H9 (cell line): ENCODE data around the gene HELT. TPM values are rescaled to one million over a fixed set of nuclear protein-coding genes. Genes with fewer than 3 reads are reported as not detected.

Experiments
- DNase-seq: peaks from one replicate; pipeline ENCODE4 v3.0.0-alpha.2; 2017
- H2AFZ ChIP-seq: one replicate; pipeline ENCODE4 v1.6.1; 2013; ENCODE audit warnings: mild to moderate bottlenecking, low read length, control low read depth, moderate library complexity
- H2AK5ac ChIP-seq: 2 replicates; pipeline ENCODE4 v1.6.1; 2013; ENCODE audit warnings: low read length, control low read depth, mixed read lengths; ENCODE audit not compliant: insufficient read length
- H2BK120ac ChIP-seq: one replicate; pipeline ENCODE4 v1.6.1; 2013; ENCODE audit warnings: low read depth, mild to moderate bottlenecking, low read length, control low read depth, inconsistent platforms; ENCODE audit not compliant: poor library complexity, severe bottlenecking
- H2BK12ac ChIP-seq: 2 replicates; pipeline ENCODE4 v1.6.1; 2013; ENCODE audit warnings: low read length, control low read depth, mixed read lengths, low read depth; ENCODE audit not compliant: insufficient read length
- H2BK15ac ChIP-seq: 2 replicates; pipeline ENCODE4 v1.6.1; 2013; ENCODE audit warnings: low read depth, low read length, control low read depth
- H2BK20ac ChIP-seq: one replicate; pipeline ENCODE4 v1.6.1; 2013; ENCODE audit warnings: low read depth, mild to moderate bottlenecking, low read length, control low read depth, inconsistent platforms; ENCODE audit not compliant: poor library complexity, severe bottlenecking
- H2BK5ac ChIP-seq: 2 replicates; pipeline ENCODE4 v1.6.1; 2013; ENCODE audit warnings: low read length, control low read depth, mixed read lengths; ENCODE audit not compliant: insufficient read length
- H3K14ac ChIP-seq: 2 replicates; pipeline ENCODE4 v1.6.1; 2013; ENCODE audit warnings: low read length, control low read depth; ENCODE audit not compliant: insufficient read depth
- H3K18ac ChIP-seq: 2 replicates; pipeline ENCODE4 v1.6.1; 2013; ENCODE audit warnings: low read depth, mild to moderate bottlenecking, mixed read lengths, low read length, control low read depth; ENCODE audit not compliant: insufficient read length
- H3K23ac ChIP-seq: 2 replicates; pipeline ENCODE4 v1.6.1; 2013; ENCODE audit warnings: low read length, control low read depth, mixed read lengths, low read depth; ENCODE audit not compliant: insufficient read length
- H3K23me2 ChIP-seq: 2 replicates; pipeline ENCODE4 v1.6.1; 2013; ENCODE audit warnings: low read depth, mild to moderate bottlenecking, mixed read lengths, low read length, control low read depth; ENCODE audit not compliant: insufficient read length, poor library complexity, severe bottlenecking
- H3K27ac ChIP-seq: 2 replicates; pipeline ENCODE4 v1.5.1; 2013; ENCODE audit warnings: low read length, control low read depth, mixed read lengths, low read depth; ENCODE audit not compliant: insufficient read length
- H3K27me3 ChIP-seq: 2 replicates; pipeline ENCODE4 v1.6.1; 2013; ENCODE audit warnings: low read length, control low read depth, inconsistent platforms; ENCODE audit not compliant: insufficient read depth
- H3K4ac ChIP-seq: 2 replicates; pipeline ENCODE4 v1.6.1; 2013; ENCODE audit warnings: low read depth, mild to moderate bottlenecking, control low read depth, inconsistent platforms, low read length, moderate library complexity
- H3K4me1 ChIP-seq: 2 replicates; pipeline ENCODE4 v1.6.1; 2013; ENCODE audit warnings: low read length, control low read depth, inconsistent platforms; ENCODE audit not compliant: insufficient read depth
- H3K4me2 ChIP-seq: 2 replicates; pipeline ENCODE4 v1.6.1; 2013; ENCODE audit warnings: low read length, control low read depth, mixed read lengths; ENCODE audit not compliant: insufficient read length, insufficient read depth
- H3K56ac ChIP-seq: 2 replicates; pipeline ENCODE4 v1.6.1; 2013; ENCODE audit warnings: low read depth, mild to moderate bottlenecking, mixed read lengths, low read length, control low read depth; ENCODE audit not compliant: insufficient read length
- H3K79me1 ChIP-seq: 2 replicates; pipeline ENCODE4 v1.6.1; 2013; ENCODE audit warnings: low read depth, mild to moderate bottlenecking, moderate library complexity, low read length, control low read depth, inconsistent platforms; ENCODE audit not compliant: insufficient read depth, poor library complexity, severe bottlenecking
- H3K79me2 ChIP-seq: 2 replicates; pipeline ENCODE4 v1.6.1; 2013; ENCODE audit warnings: low read length, control low read depth, inconsistent platforms; ENCODE audit not compliant: insufficient read depth
- H3K9ac ChIP-seq: 2 replicates; pipeline ENCODE4 v1.6.1; 2013; ENCODE audit warnings: low read length, control low read depth, mixed read lengths; ENCODE audit not compliant: insufficient read length; ENCODE audit errors: extremely low read depth
- H3K9me3 ChIP-seq: one replicate; pipeline ENCODE4 v1.6.1; 2013; ENCODE audit warnings: low read depth, low read length, inconsistent platforms; ENCODE audit not compliant: control insufficient read depth
- H3T11ph ChIP-seq: one replicate; pipeline ENCODE4 v1.6.1; 2013; ENCODE audit warnings: mild to moderate bottlenecking, low read length, control low read depth, inconsistent platforms
- H4K20me1 ChIP-seq: one replicate; pipeline ENCODE4 v1.6.1; 2013; ENCODE audit not compliant: control insufficient read depth, insufficient read length, insufficient read depth
- H4K5ac ChIP-seq: 2 replicates; pipeline ENCODE4 v1.6.1; 2013; ENCODE audit warnings: low read depth, mild to moderate bottlenecking, mixed read lengths, low read length, control low read depth; ENCODE audit not compliant: insufficient read length
- H4K8ac ChIP-seq: replicated peaks from 2 replicates; pipeline ENCODE4 v1.6.1; 2013; ENCODE audit warnings: low read length, control low read depth, mixed read lengths, low read depth; ENCODE audit not compliant: insufficient read length
- H4K91ac ChIP-seq: 2 replicates; pipeline ENCODE4 v1.6.1; 2013; ENCODE audit warnings: low read depth, mild to moderate bottlenecking, moderate library complexity, mixed read lengths, low read length, control low read depth; ENCODE audit not compliant: insufficient read length
- H3K27ac Mint-ChIP-seq, 3 experiments: 2 replicates in 2 of 3; 3 replicates in 1 of 3; pipeline ENCODE4 v1.8.0; 2020 to 2021; ENCODE audit warnings: mixed read lengths in 3 of 3, mild to moderate bottlenecking in 1 of 3, moderate library complexity in 1 of 3
- H3K27me3 Mint-ChIP-seq: 2 replicates; pipeline ENCODE4 v1.8.0; 2021; ENCODE audit warnings: low read depth, mild to moderate bottlenecking, moderate library complexity, mixed read lengths
- H3K36me3 Mint-ChIP-seq, 3 experiments: 2 replicates in 2 of 3; 3 replicates in 1 of 3; pipeline ENCODE4 v1.8.0; 2020 to 2021; ENCODE audit warnings: low read depth in 3 of 3, mixed read lengths in 3 of 3; ENCODE audit not compliant: insufficient read depth in 1 of 3
- H3K4me1 Mint-ChIP-seq, 2 experiments: 2 replicates each; pipeline ENCODE4 v1.8.0; 2020; ENCODE audit warnings: mixed read lengths in 2 of 2
- H3K4me3 Mint-ChIP-seq, 2 experiments: 2 replicates in 1 of 2; 3 replicates in 1 of 2; pipeline ENCODE4 v1.8.0; 2020 to 2021; ENCODE audit warnings: mild to moderate bottlenecking in 2 of 2, mixed read lengths in 2 of 2, moderate library complexity in 1 of 2
- H3K9me3 Mint-ChIP-seq, 2 experiments: 2 replicates in 1 of 2; 3 replicates in 1 of 2; pipeline ENCODE4 v1.8.0; 2020; ENCODE audit warnings: mild to moderate bottlenecking in 2 of 2, mixed read lengths in 2 of 2, moderate library complexity in 1 of 2
- CTCF ChIP-seq: fragments of 200-600 bp; sonication (generic); conservative IDR thresholded peaks from 3 replicates; pipeline ENCODE4 v1.8.0; 2021; ENCODE audit warnings: antibody characterized with exemption, mild to moderate bottlenecking
- WGBS: extraction: QIAGEN DNeasy Blood & Tissue Kit; methylation state at CpG from one replicate; pipeline ENCODE4 v1.1.7; 2013; ENCODE audit warnings: missing lambda C conversion rate, low lambda C conversion rate, mixed read lengths; ENCODE audit not compliant: insufficient read length; ENCODE audit errors: extremely low coverage; 5-methylcytosine and 5-hydroxymethylcytosine counted together
- total RNA-seq: library from RNA; stranded (reverse); gene quantifications from 2 replicates; pipeline ENCODE4 v1.2.1, GENCODE V29; 2021

The HELT gene
- total RNA-seq, 1 experiment from 2014 or later = not detected

DNA sequence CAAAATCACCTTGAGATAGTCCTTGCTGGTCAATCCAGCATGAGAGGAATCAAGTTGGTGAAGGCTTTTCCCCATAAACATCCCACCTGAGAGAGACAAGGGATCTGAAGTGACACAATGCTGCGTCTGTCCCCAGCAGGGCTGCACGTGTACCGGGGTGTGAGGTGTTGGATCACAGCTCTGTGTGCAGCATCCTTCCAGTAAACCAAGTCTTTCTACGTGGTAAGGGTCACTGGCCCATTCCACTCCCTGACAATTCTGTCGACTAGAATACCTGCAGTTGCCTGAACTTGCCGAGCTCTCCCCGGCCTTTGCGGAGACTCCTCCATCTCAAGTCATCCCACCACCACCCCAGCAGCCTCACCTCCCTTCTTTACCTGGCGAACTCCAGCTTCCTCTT is 14.8 kb downstream of the HELT start:
- WGBS = no CpG with 5 or more reads among the region's 9 CpGs
- Histone ChIP-seq H3K56ac (no peak overlapping the region), H4K8ac (no peak overlapping the region), H3K79me2 (no peaks in the 10 kb centered on the region), H2BK15ac (no peak overlapping the region), H3T11ph (no peak overlapping the region), H3K4me1 (no peaks in the 10 kb centered on the region), H2BK5ac (no peak overlapping the region), H4K91ac (no peak overlapping the region), H3K9ac (no peak overlapping the region), H4K20me1 (no peaks in the 10 kb centered on the region), H3K4me2 (no peak overlapping the region), H4K5ac (no peak overlapping the region), H3K27me3 (peaks cover 3% of the 10 kb centered on the region; the same call in 1 of the 2 replicates), H3K23me2 (no peaks in the 10 kb centered on the region), H2BK20ac (no peak overlapping the region), H3K27ac (no peak overlapping the region), H2AFZ (no peak overlapping the region), H2AK5ac (no peak overlapping the region), H2BK12ac (no peak overlapping the region), H3K9me3 (no peaks in the 10 kb centered on the region), H3K18ac (no peak overlapping the region), H3K23ac (no peak overlapping the region), H3K4ac (no peak overlapping the region), H3K14ac (no peak overlapping the region), H2BK120ac (no peak overlapping the region), H3K79me1 (no peaks in the 10 kb centered on the region)
- TF ChIP-seq CTCF = no peak
- no peak overlapping the region for H3K4me3 Mint-ChIP-seq
- H3K36me3 Mint-ChIP-seq = 0 out of 7 replicates have a peak, but pooled peaks cover 0 to 5% (median 0%) of the 10 kb centered on the region in 3 experiments
- DNase-seq = no peak
- H3K9me3 Mint-ChIP-seq = peaks cover 0 to 5% of the 10 kb centered on the region in 2 experiments; a peak in 4 of 5 replicates
- H3K27ac Mint-ChIP-seq = no peak overlapping the region
- H3K27me3 Mint-ChIP-seq = peaks cover 61% of the 10 kb centered on the region
- no peaks in the 10 kb centered on the region for H3K4me1 Mint-ChIP-seq
